ENCODE data around the gene SFXN2.

DNA sequence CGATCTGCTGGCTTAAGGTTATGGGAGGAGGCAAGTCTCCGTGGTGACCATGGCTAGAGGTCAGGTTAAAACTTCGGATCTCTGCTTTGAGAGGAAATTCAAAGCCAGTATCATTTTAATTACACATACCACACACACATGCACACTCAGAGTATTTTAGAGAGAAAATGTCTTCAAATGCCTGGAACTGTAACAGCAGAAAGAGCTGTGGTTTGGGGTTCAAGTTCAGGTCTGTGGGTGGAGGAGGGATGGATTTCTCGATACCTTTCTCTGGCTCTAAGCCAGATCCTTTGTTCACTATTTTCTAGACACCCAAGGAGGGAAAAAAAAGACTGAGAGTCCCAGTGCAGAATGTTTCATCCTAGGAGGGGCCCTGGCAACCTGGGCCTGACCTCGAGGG, 32.7 kb upstream of the SFXN2 start:
- TF ChIP-seq, protein P1, sequence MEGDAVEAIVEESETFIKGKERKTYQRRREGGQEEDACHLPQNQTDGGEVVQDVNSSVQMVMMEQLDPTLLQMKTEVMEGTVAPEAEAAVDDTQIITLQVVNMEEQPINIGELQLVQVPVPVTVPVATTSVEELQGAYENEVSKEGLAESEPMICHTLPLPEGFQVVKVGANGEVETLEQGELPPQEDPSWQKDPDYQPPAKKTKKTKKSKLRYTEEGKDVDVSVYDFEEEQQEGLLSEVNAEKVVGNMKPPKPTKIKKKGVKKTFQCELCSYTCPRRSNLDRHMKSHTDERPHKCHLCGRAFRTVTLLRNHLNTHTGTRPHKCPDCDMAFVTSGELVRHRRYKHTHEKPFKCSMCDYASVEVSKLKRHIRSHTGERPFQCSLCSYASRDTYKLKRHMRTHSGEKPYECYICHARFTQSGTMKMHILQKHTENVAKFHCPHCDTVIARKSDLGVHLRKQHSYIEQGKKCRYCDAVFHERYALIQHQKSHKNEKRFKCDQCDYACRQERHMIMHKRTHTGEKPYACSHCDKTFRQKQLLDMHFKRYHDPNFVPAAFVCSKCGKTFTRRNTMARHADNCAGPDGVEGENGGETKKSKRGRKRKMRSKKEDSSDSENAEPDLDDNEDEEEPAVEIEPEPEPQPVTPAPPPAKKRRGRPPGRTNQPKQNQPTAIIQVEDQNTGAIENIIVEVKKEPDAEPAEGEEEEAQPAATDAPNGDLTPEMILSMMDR (conservative IDR thresholded peaks at IDR 0.05 in 1 of 2, IDR thresholded peaks at IDR 0.05 in 1 of 2; ENCODE audit: extremely low read depth in 1 of 2, insufficient read depth in 1 of 2, low read depth in 1 of 2, low read length in 2 of 2) = no peak
- TF ChIP-seq EZH2 (IDR thresholded peaks at IDR 0.05; ENCODE audit: borderline replicate concordance, low read length) = no peak

All from mammary epithelial cell (primary cell).